HepG2 (cell line): ENCODE results near the gene NPHS1. TPM values are rescaled to one million over a fixed set of nuclear protein-coding genes. Genes with fewer than 3 reads are reported as not detected.

ENCODE experiments used
- ATF7 ChIP-seq, 2 experiments: fragments of 450-650 bp in 1 of 2; sonication (generic) in 1 of 2; formaldehyde crosslinking in 1 of 2; IDR thresholded peaks; 2 replicates each; pipeline versions ENCODE4 v1.4.0 to v1.6.1; 2016 to 2020; ENCODE audit warnings: antibody characterized with exemption in 1 of 2, mild to moderate bottlenecking in 1 of 2, missing genetic modification reagents in 1 of 2
- DNMT3B ChIP-seq: conservative IDR thresholded peaks from 2 replicates; pipeline ENCODE4 v1.6.1; 2016; ENCODE audit warnings: missing biosample characterization, control low read depth
- ELF1 ChIP-seq: sonication (generic); formaldehyde crosslinking; IDR thresholded peaks from 2 replicates; pipeline ENCODE4 v1.4.0; 2020; ENCODE audit warnings: missing genetic modification reagents
- KAT7 ChIP-seq: IDR thresholded peaks from 2 replicates; pipeline ENCODE4 v1.6.1; 2018; ENCODE audit warnings: borderline replicate concordance, missing compliant biosample characterization
- RAD21 ChIP-seq: fragments of 450-650 bp; formaldehyde crosslinking; IDR thresholded peaks from 2 replicates; pipeline ENCODE4 v1.5.0; 2020; ENCODE audit warnings: mild to moderate bottlenecking
- RELA ChIP-seq: sonication (generic); formaldehyde crosslinking; IDR thresholded peaks from 2 replicates; pipeline ENCODE4 v1.4.0; 2020; ENCODE audit warnings: missing genetic modification reagents
- RFXAP ChIP-seq: sonication (generic); formaldehyde crosslinking; IDR thresholded peaks from 2 replicates; pipeline ENCODE4 v1.4.0; 2020; ENCODE audit warnings: missing genetic modification reagents, borderline replicate concordance
- ZMAT3 ChIP-seq: sonication (generic); formaldehyde crosslinking; conservative IDR thresholded peaks from 2 replicates; pipeline ENCODE4 v1.7.0; 2021; ENCODE audit warnings: missing genetic modification reagents
- ZMYM2 ChIP-seq: sonication (generic); formaldehyde crosslinking; IDR thresholded peaks from 2 replicates; pipeline ENCODE4 v1.8.0; 2022; ENCODE audit warnings: mild to moderate bottlenecking, missing genetic modification reagents
- ZNF709 ChIP-seq: sonication (generic); formaldehyde crosslinking; IDR thresholded peaks from 2 replicates; pipeline ENCODE4 v1.5.0; 2020; ENCODE audit warnings: mild to moderate bottlenecking, missing genetic modification reagents
- polyA plus RNA-seq, 8 experiments: library from polyadenylated mRNA; depleted of rRNA in 3 of 8; stranded (reverse) in 7 of 8; unstranded in 1 of 8; fragments of >200 nt; fragmentation: Illumina TruSeq in 4 of 8; extraction: Trizol in 4 of 8; gene quantifications; 2 replicates each; pipeline versions ENCODE4 v1.2.1 to v1.2.3, GENCODE V29; 2011 to 2016; ENCODE audit warnings: low read depth in 4 of 8, missing spikeins in 1 of 8, mixed read lengths in 1 of 8; ENCODE audit not compliant: insufficient read depth in 1 of 8
- total RNA-seq, 5 experiments: library from RNA; depleted of rRNA; stranded (reverse); fragments of >200 nt; fragmentation: Illumina TruSeq; extraction: Trizol; gene quantifications; 2 replicates each; pipeline ENCODE4 v1.2.3, GENCODE V29; 2016; ENCODE audit warnings: low read depth in 1 of 5
- TF ChIP-seq, protein P1 (sequence below): IDR thresholded peaks from 2 replicates; pipeline ENCODE4 v1.6.1; 2012; ENCODE audit warnings: low read depth, low read length, improper control_type of control experiment
- TF ChIP-seq, protein P2 (sequence below): IDR thresholded peaks from 2 replicates; pipeline ENCODE4 v1.6.1; 2018; ENCODE audit warnings: missing genetic modification reagents, mild to moderate bottlenecking, missing compliant biosample characterization

Gene NPHS1
- total and polyA plus RNA-seq, 2 of the 13 experiments (the other 11 are each of a cell fraction or from before 2014, with no cell fraction given), result not detected

DNA sequence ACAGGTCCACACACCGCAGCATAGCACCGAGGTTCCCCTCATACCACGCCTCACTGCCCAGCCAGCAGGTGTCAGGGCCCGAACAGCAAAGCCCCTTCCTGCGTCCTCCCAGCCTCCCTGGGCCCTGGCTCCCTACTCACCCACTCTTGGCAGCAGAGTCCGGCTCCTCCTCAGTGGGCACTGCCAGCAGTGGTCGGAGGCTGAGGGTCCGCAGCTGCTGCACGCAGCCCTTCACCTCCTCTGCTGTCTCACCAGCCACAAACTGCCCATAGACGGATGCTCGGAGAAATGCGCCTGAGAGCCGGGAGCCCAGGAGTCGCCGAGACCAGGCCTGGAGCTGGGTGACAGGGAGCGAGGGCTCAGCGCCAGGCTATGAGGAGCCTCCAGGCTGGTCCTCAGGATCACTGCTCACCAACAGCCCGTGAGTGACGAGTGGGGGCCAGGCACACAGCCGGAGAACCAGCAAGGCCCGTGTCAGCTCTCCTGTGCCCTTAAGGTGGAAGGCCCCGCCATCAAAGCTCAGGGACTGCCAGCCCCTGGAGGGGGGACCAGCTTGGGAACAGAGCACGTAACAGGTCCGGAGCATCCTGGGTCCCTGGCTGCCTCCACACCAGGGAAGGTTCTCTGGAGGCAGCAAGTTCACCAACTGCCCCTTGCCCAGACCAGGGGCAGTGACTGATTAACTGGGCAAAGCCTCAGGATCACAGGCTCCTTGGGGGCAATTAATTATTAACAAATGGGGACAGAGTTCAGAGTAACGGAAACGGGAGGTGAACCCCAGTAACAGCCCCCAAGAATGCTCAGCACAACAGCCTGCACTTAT, 39.9 kb downstream of the NPHS1 start, which contains the start of gene PRODH2 (continued):
- TF ChIP-seq, protein P1, sequence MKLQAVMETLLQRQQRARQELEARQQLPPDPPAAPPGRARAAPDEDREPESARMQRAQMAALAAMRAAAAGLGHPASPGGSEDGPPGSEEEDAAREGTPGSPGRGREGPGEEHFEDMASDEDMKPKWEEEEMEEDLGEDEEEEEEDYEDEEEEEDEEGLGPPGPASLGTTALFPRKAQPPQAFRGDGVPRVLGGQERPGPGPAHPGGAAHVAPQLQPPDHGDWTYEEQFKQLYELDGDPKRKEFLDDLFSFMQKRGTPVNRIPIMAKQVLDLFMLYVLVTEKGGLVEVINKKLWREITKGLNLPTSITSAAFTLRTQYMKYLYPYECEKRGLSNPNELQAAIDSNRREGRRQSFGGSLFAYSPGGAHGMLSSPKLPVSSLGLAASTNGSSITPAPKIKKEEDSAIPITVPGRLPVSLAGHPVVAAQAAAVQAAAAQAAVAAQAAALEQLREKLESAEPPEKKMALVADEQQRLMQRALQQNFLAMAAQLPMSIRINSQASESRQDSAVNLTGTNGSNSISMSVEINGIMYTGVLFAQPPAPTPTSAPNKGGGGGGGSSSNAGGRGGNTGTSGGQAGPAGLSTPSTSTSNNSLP, result peak; percentile 63; the same call in 1 of the 2 replicates
- TF ChIP-seq ATF7 (IDR thresholded peaks at IDR 0.05) (no peak), ATF7 (CRISPR knock-in tag; IDR thresholded peaks at IDR 0.05) (peak; percentile 42; the same call in 1 of the 2 replicates), RAD21 (no peak; the same call in none of the 2 replicates), RFXAP (CRISPR knock-in tag) (no peak; the same call in 1 of the 2 replicates), DNMT3B (CRISPR knock-in tag) (0 out of 2 replicates have a peak, but pooled peaks have one; percentile 27), ZMYM2 (0 out of 2 replicates have a peak, but pooled peaks have one; percentile 41), KAT7 (CRISPR knock-in tag) (0 out of 2 replicates have a peak, but pooled peaks have one; percentile 63), ZMAT3 (CRISPR knock-in tag) (peak; percentile 67; the same call in 1 of the 2 replicates), ELF1 (CRISPR knock-in tag) (0 out of 2 replicates have a peak, but pooled peaks have one; percentile 10), RELA (CRISPR knock-in tag) (no peak), ZNF709 (CRISPR knock-in tag) (peak; percentile 41; the same call in 1 of the 2 replicates)
- TF ChIP-seq, protein P2, sequence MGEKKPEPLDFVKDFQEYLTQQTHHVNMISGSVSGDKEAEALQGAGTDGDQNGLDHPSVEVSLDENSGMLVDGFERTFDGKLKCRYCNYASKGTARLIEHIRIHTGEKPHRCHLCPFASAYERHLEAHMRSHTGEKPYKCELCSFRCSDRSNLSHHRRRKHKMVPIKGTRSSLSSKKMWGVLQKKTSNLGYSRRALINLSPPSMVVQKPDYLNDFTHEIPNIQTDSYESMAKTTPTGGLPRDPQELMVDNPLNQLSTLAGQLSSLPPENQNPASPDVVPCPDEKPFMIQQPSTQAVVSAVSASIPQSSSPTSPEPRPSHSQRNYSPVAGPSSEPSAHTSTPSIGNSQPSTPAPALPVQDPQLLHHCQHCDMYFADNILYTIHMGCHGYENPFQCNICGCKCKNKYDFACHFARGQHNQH, result peak; percentile 13
